HT-29 (cell line): Measurements from ENCODE around the gene ABO. TPM values are rescaled to one million over a fixed set of nuclear protein-coding genes. Genes with fewer than 3 reads are reported as not detected.
A peak's percentile ranks its signal among the peaks of the same experiment; 100 is the strongest.
"Not testable (repeated sequence)": the region's sequence is repeated elsewhere in the genome, so short reads cannot be mapped to it uniquely, and the experiment has no call there.

Experiments
- DNase-seq: peaks from one replicate; pipeline ENCODE4 v3.0.0-alpha.2; 2015; ENCODE audit warnings: low spot score
- total RNA-seq: library from RNA; depleted of rRNA; stranded (reverse); fragments of >200 nt; shearing (Covaris generic); gene quantifications from 2 replicates; pipeline ENCODE4 v1.2.3, GENCODE V29; 2014

The ABO gene
- total RNA-seq, 1 experiment from 2014 or later = 3.1 TPM

- DNase-seq = no peak
Measured at GRCh38 chr9:133246991-133247390, 28.0 kb downstream of the ABO start.

GRCh38 chr9:133246562-133246961 is 28.4 kb downstream of the ABO start:
- no peak for DNase-seq

DNA sequence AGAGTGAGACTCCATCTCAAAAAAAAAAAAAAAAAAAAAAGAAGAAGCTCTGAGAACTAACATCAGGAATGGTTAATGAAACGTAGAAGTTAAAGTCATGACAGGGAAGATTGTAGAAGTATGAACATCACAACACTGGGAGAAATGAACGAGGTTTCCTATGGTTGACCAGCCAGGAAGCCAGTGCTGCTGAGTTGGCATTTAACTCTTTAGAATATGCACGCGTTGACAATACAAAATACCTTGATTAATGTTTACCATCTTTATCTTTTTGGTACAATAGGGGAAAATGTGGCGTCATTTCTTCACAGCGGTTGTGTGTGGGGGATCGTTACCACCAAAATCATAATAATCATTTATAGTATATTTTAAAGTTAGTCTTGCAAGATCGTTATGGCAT is 32.0 kb downstream of the ABO start:
- DNase-seq = no peak

DNA sequence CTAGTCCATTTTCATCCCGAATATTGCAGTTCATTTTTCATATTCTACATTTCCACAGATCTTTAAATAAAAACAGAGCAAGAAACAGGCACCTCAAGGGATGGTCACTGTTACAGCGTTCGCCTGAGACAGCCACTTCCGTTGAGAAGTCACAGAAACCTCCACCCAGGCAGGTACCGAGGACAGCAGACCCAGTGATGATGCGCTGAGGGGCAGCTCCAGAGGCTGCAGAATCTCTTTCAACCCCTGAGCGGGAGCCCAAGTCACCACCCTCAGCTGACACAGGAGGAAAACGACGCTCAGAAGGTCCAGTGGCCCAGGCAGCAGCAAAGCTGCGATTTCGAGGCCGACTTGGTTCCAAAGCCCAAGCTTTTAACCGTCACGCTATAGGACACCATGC is 32.8 kb downstream of the ABO start:
- no peak for DNase-seq

GRCh38 chr9:133239533-133240090 is 35.4 kb downstream of the ABO start:
- no peak for DNase-seq

GRCh38 chr9:133238851-133239532 is 36.0 kb downstream of the ABO start:
- peak; percentile 89 for DNase-seq

DNA sequence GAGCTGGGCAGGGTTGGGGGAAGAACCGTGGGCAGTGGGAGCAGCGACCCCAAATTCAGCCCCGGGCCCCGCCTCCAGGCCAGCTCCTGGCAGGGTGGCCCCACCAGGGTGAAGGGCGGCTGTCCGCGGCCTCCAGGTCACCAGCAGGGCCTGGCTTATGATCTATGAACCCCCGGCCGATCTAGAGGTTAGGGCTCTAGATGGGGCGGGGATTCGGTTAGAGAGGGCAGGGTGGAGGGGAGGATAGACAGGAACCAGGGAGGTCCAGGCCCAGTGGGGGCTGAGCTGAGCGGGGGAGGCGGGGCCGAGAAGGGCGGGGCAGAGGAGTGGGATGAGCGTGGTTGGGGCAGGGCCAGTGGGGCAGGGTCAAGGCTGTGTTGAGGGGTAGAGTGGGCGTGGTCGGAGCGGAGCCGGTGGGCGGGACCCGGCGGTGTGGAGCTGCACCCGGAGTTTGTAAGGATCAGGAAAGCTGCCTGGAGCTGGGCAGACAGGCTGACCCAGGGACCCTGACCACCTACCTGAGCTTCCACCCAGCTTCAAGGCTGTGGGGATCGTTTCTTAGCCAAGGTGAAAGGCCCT is 36.6 kb downstream of the ABO start:
- peak; percentile 42 for DNase-seq

GRCh38 chr9:133237035-133237731 is 37.8 kb downstream of the ABO start:
- no peak for DNase-seq

GRCh38 chr9:133236291-133237034 is 38.5 kb downstream of the ABO start:
- DNase-seq = not testable (repeated sequence)

- DNase-seq = no peak
Measured at GRCh38 chr9:133235549-133236222, 39.3 kb downstream of the ABO start.

GRCh38 chr9:133234577-133235322 is 40.3 kb downstream of the ABO start:
- no peak for DNase-seq

DNA sequence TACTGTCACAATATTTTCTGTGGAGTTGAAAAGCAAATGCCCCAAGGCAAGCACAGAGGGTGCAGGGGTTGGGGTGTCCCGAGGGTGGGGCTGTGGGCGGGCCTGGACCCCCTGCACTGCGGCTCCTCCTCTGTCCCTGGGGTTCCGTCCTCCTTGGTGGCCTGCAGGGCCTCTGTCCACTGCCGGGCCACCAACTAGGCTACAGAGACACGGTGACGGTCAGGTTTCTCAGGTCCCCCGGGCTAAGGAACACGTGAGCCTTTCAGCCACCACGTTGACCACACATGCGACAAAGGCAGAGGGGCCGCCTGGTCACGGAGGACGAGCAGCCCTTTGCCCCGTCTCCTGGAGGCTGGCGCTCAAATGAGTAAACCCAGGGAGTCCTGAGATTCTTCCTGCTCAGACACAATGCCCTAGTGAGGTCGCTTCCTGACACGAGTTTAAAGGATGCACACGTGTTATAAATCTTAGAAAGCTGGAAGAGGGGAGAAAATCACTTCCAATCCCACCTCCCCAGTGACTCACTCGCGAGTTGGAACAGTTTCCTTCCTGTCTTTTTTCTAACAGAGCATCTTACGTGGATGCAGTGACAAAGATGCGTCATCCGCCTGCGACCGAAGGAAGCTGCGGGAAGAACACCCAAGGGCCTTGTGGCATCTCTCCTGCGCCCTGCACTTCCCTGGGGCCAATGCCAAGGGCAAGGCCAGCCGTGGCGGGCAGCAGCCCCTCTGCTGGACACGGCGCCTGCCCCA is 41.1 kb downstream of the ABO start:
- DNase-seq = no peak

DNA sequence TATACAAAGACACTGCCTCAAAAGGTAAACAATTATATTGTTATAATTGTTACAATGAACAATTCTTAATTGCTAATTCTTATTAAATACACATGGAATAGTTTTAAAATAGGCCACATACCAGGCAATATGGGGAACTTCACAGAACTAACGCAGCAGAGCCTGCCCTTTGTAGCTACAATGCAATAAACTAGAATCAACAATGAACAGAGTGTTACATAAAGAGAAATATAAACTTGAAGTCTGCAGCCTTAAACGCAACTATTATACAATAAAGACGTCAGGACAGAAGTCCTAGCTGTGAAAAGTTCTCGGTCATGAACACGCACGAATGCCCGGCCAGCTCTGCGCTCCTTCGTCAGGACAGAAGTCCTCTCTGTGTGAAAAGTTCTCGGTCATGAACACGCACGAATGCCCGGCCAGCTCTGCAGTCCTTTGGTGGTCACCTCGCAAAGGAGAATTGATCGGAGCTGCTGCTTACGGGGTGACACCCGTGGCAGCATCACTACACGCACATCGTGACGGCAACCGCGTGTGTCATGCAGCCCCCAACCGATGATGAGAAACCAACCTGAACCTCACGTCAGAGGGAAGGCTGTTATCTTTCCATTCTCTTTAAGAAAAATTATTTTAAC is 43.0 kb downstream of the ABO start:
- not testable (repeated sequence) for DNase-seq

DNA sequence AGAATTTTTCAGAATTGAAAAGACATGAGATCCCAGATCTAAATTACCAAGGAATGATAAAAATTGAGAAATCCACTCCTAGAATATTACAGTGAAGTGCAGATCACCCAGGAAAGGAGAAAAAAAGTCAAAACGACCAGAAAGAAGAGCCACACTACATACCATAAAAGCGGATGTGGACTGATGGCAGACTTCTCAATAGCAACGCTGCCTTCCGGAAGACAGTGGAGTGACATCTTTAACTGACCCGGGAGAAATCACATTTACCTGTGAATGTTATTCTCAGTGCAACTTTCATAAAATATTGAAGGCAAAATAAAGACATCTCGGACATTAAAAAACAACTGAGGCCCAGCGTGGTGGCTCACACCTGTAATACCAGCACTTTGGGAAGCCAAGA is 44.5 kb downstream of the ABO start:
- not testable (repeated sequence) for DNase-seq

- no peak for DNase-seq
Measured at GRCh38 chr9:133230093-133230492, 44.9 kb downstream of the ABO start.

GRCh38 chr9:133228474-133229193 is 46.4 kb downstream of the ABO start:
- DNase-seq = not testable (repeated sequence)

- not testable (repeated sequence) for DNase-seq
Measured at GRCh38 chr9:133227996-133228395, 47.0 kb downstream of the ABO start.

- DNase-seq = no peak
Measured at GRCh38 chr9:133227242-133227860, 47.6 kb downstream of the ABO start.
